ENCODE measurements around the gene PHLDA2. TPM values are rescaled to one million over a fixed set of nuclear protein-coding genes. Genes with fewer than 3 reads are reported as not detected.

Gene PHLDA2
- total RNA-seq, 1 experiment from 2014 or later, result 309 TPM

DNA sequence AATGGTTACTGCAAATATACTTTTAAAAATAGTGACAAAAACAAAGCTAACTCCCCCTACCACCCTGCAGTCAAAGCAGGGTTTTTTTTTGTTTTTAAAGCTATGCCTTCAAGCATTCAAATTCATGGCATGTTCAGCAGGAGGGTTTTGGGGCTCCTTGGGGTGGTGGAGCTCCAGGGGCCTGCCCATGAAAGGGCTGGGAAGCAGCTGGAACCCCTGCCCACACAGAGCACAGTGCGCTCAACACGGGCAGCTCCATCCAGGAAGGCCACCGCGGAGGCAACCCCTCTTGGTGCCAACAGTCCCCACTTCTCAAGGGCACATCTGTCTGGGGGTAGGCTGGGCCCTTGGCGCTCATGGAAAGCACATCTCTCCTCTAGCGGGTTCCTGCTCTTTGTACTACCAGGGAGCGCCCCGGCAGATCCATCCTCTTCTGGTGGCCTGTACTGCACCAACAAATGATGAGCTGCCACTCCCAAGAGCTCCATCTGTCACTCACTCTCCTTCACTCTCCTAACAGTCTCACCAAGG lies 16.6 kb upstream of the PHLDA2 start:
- Histone ChIP-seq H3K27ac (ENCODE audit: low read depth, low read length) (no peak overlapping the region), H3K79me2 (ENCODE audit: insufficient read depth, low read length) (peaks cover 35% of the 10 kb centered on the region; the same call in 1 of the 2 replicates), H3K9me2 (ENCODE audit: insufficient read depth) (no peaks in the 10 kb centered on the region), H3K4me3 (replicated peaks in 1 of 2; ENCODE audit: low read depth in 1 of 2, low read length in 2 of 2) (no peak overlapping the region), H4K20me1 (ENCODE audit: insufficient read depth) (no peaks in the 10 kb centered on the region), H3K9me3 (ENCODE audit: control insufficient read depth in 1 of 2, insufficient read depth in 1 of 2, low read depth in 1 of 2, low read length in 2 of 2) (no peaks in the 10 kb centered on the region), H3K4me2 (ENCODE audit: low read length) (no peak overlapping the region), H3K36me3 (ENCODE audit: control insufficient read depth in 1 of 2, insufficient read depth in 2 of 2, low read length in 2 of 2) (peaks cover 15 to 28% of the 10 kb centered on the region in 2 experiments; a peak in 2 of 4 replicates), H3K9ac (ENCODE audit: low read length) (no peak overlapping the region), H3K27me3 (ENCODE audit: insufficient read depth, low read length) (no peaks in the 10 kb centered on the region), H2AFZ (ENCODE audit: low read depth, low read length, poor library complexity, severe bottlenecking) (no peak overlapping the region), H3K4me1 (ENCODE audit: control insufficient read depth in 1 of 2, insufficient read depth in 2 of 2, low read length in 2 of 2) (peaks cover 11 to 29% of the 10 kb centered on the region in 2 experiments)
- BruUV-seq (replicated peaks), result no TSS peak
- intact Hi-C loops (cut with micrococcal nuclease), result no loop called here
- TF ChIP-seq, protein P1, sequence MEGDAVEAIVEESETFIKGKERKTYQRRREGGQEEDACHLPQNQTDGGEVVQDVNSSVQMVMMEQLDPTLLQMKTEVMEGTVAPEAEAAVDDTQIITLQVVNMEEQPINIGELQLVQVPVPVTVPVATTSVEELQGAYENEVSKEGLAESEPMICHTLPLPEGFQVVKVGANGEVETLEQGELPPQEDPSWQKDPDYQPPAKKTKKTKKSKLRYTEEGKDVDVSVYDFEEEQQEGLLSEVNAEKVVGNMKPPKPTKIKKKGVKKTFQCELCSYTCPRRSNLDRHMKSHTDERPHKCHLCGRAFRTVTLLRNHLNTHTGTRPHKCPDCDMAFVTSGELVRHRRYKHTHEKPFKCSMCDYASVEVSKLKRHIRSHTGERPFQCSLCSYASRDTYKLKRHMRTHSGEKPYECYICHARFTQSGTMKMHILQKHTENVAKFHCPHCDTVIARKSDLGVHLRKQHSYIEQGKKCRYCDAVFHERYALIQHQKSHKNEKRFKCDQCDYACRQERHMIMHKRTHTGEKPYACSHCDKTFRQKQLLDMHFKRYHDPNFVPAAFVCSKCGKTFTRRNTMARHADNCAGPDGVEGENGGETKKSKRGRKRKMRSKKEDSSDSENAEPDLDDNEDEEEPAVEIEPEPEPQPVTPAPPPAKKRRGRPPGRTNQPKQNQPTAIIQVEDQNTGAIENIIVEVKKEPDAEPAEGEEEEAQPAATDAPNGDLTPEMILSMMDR (IDR thresholded peaks at IDR 0.05 in 2 of 3, conservative IDR thresholded peaks at IDR 0.05 in 1 of 3; ENCODE audit: borderline replicate concordance in 1 of 3, insufficient read depth in 1 of 3, low read depth in 2 of 3, low read length in 2 of 3), result no peak
- TF ChIP-seq SP1 (IDR thresholded peaks at IDR 0.05; ENCODE audit: low read depth), result no peak
- TF ChIP-seq JUND (IDR thresholded peaks at IDR 0.05), result no peak
- no peak for TF ChIP-seq EZH2phosphoT487 (IDR thresholded peaks at IDR 0.05; ENCODE audit: borderline replicate concordance)
- no peak for TF ChIP-seq EZH2 (IDR thresholded peaks at IDR 0.05)
- TF ChIP-seq, protein P2, sequence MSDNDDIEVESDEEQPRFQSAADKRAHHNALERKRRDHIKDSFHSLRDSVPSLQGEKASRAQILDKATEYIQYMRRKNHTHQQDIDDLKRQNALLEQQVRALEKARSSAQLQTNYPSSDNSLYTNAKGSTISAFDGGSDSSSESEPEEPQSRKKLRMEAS (IDR thresholded peaks at IDR 0.05), result no peak
- no peak for TF ChIP-seq ELF1 (IDR thresholded peaks at IDR 0.05; ENCODE audit: borderline replicate concordance, low read depth)
- TF ChIP-seq CEBPB (IDR thresholded peaks at IDR 0.05; ENCODE audit: low read depth), result no peak
- TF ChIP-seq POLR2A (IDR thresholded peaks at IDR 0.05; ENCODE audit: borderline replicate concordance, extremely low read depth, insufficient read depth, insufficient read length), result no peak
- TF ChIP-seq, protein P3, sequence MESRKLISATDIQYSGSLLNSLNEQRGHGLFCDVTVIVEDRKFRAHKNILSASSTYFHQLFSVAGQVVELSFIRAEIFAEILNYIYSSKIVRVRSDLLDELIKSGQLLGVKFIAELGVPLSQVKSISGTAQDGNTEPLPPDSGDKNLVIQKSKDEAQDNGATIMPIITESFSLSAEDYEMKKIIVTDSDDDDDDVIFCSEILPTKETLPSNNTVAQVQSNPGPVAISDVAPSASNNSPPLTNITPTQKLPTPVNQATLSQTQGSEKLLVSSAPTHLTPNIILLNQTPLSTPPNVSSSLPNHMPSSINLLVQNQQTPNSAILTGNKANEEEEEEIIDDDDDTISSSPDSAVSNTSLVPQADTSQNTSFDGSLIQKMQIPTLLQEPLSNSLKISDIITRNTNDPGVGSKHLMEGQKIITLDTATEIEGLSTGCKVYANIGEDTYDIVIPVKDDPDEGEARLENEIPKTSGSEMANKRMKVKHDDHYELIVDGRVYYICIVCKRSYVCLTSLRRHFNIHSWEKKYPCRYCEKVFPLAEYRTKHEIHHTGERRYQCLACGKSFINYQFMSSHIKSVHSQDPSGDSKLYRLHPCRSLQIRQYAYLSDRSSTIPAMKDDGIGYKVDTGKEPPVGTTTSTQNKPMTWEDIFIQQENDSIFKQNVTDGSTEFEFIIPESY (IDR thresholded peaks at IDR 0.05; ENCODE audit: extremely low read depth, insufficient replicate concordance, low read length), result no peak
- no peak for TF ChIP-seq EGR1 (IDR thresholded peaks at IDR 0.05; ENCODE audit: low read depth)
- TF ChIP-seq YY1 (IDR thresholded peaks at IDR 0.05; ENCODE audit: extremely low read depth, insufficient replicate concordance, low read depth, low read length), result no peak
- no peak for TF ChIP-seq POLR2AphosphoS5 (IDR thresholded peaks at IDR 0.05; ENCODE audit: low read depth, low read length)
- no peak for TF ChIP-seq FOSL1 (IDR thresholded peaks at IDR 0.05; ENCODE audit: low read depth)
- ChIA-PET RAD21 (ENCODE audit: low non-redundant PET in 1 of 2, low total read pairs in 2 of 2, uncharacterized antibody in 2 of 2, unreplicated experiment in 2 of 2) (no interaction called here), POLR2A (no interaction called here), CTCF (no interaction called here)
- ATAC-seq, result no peak
- no peak for DNase-seq (ENCODE audit: low read depth, low spot score)
